K562 (cell line): ENCODE measurements around the gene ARHGAP26. TPM values are rescaled to one million over a fixed set of nuclear protein-coding genes. Genes with fewer than 3 reads are reported as not detected.

Source experiments
- ATAC-seq: fragments of 200-7000 bp; cut with Tn5 transposase; 3 replicates; pipeline ENCODE4 v1.9.1; 2020; ENCODE audit warnings: moderate library complexity
- BruUV-seq: library from RNA; stranded (reverse); fragments of 400-500 nt; replicated peaks from 2 replicates; lab custom pipeline; 2021; lab: Mats Ljungman, UMichigan
- CTCF ChIA-PET: fragments of 300-600 bp; formaldehyde crosslinking; extraction: SDS; loops from one replicate; lab custom pipeline; 2021; ENCODE audit warnings: low intra/inter-chr PET ratio; lab: Yijun Ruan, JAX
- POLR2A ChIA-PET: fragments of 300-600, 350-650 bp; sonication (Branson Sonifier 250); formaldehyde crosslinking; extraction: SDS; loops from one replicate; lab custom pipeline; 2021; ENCODE audit warnings: antibody characterized with exemption, inconsistent platforms; lab: Yijun Ruan, JAX
- DNase-seq, 4 experiments: peaks; one replicate each; pipeline versions ENCODE4 v3.0.0 to v3.0.0-alpha.2; 2011 to 2018; ENCODE audit warnings: low spot score in 3 of 4, mixed read lengths in 3 of 4; ENCODE audit errors: extremely low read depth in 1 of 4
- FAIRE-seq: peaks from 2 replicates; lab custom pipeline; 2011; peaks lifted over from hg19 to GRCh38; lab: Jason Lieb, UNC
- H2AFZ ChIP-seq: 2 replicates; pipeline ENCODE4 v1.6.0; 2011; ENCODE audit warnings: low read depth, low read length, control low read depth, inconsistent platforms
- H3K27ac ChIP-seq: fragments of 200-600 bp; 3 replicates; pipeline ENCODE4 v1.8.0; 2011; ENCODE audit warnings: low read depth, mild to moderate bottlenecking, control low read depth, inconsistent platforms, low read length, moderate library complexity, mixed read lengths; ENCODE audit errors: extremely low read depth
- H3K27me3 ChIP-seq, 2 experiments: fragments of 300-600 bp in 1 of 2; 2 replicates in 1 of 2; 3 replicates in 1 of 2; pipeline versions ENCODE4 v1.6.0 to v1.8.0; 2011; ENCODE audit warnings: inconsistent platforms in 2 of 2, low read length in 2 of 2, mild to moderate bottlenecking in 1 of 2, mixed read lengths in 1 of 2, moderate library complexity in 1 of 2; ENCODE audit not compliant: control insufficient read depth in 2 of 2, insufficient read depth in 2 of 2
- H3K36me3 ChIP-seq: fragments of 300-600 bp; 3 replicates; pipeline ENCODE4 v1.8.0; 2011; ENCODE audit warnings: mild to moderate bottlenecking, low read length, inconsistent platforms; ENCODE audit not compliant: control insufficient read depth, insufficient read depth
- H3K4me1 ChIP-seq, 2 experiments: fragments of 200-600 bp in 1 of 2; replicated peaks in 1 of 2; 2 replicates in 1 of 2; 3 replicates in 1 of 2; pipeline versions ENCODE4 v1.5.1 to v1.8.0; 2011; ENCODE audit warnings: inconsistent platforms in 2 of 2, low read length in 2 of 2, mild to moderate bottlenecking in 1 of 2, mixed read lengths in 1 of 2, moderate library complexity in 1 of 2; ENCODE audit not compliant: control insufficient read depth in 2 of 2, insufficient read depth in 2 of 2
- H3K4me2 ChIP-seq: 2 replicates; pipeline ENCODE4 v1.6.1; 2011; ENCODE audit warnings: low read length, control low read depth, inconsistent platforms, mixed read lengths; ENCODE audit not compliant: insufficient read depth
- H3K4me3 ChIP-seq: fragments of 200-600 bp; sonication (generic), shearing (Covaris generic); 2 replicates; pipeline ENCODE4 v1.5.1; 2016; ENCODE audit warnings: control low read depth, inconsistent platforms
- H3K79me2 ChIP-seq: fragments of 200-600 bp; 3 replicates; pipeline ENCODE4 v1.8.0; 2011; ENCODE audit warnings: low read length, inconsistent platforms; ENCODE audit not compliant: control insufficient read depth, insufficient read depth
- H3K9ac ChIP-seq, 2 experiments: 2 replicates each; pipeline versions ENCODE4 v1.6.0 to v1.6.1; 2011; ENCODE audit warnings: low read depth in 2 of 2, low read length in 2 of 2, control low read depth in 1 of 2, inconsistent platforms in 1 of 2, mild to moderate bottlenecking in 1 of 2, mixed read lengths in 1 of 2; ENCODE audit not compliant: insufficient read depth in 1 of 2
- H3K9me1 ChIP-seq: one replicate; pipeline ENCODE4 v1.6.0; 2011; ENCODE audit warnings: inconsistent platforms, mild to moderate bottlenecking, low read length, moderate library complexity; ENCODE audit not compliant: control insufficient read depth, insufficient read depth
- H3K9me3 ChIP-seq: replicated peaks from 2 replicates; pipeline ENCODE4 v1.5.1; 2011; ENCODE audit warnings: low read depth, low read length, inconsistent platforms; ENCODE audit not compliant: control insufficient read depth, insufficient read depth
- H4K20me1 ChIP-seq: replicated peaks from 2 replicates; pipeline ENCODE4 v1.6.1; 2011; ENCODE audit warnings: low read length, inconsistent platforms, mixed read lengths; ENCODE audit not compliant: control insufficient read depth, insufficient read depth
- HIVEP1 ChIP-seq: fragments of 250-450 bp; sonication (Bioruptor Pico); IDR thresholded peaks from 2 replicates; pipeline ENCODE4 v1.4.0; 2020; ENCODE audit warnings: mild to moderate bottlenecking
- KLF16 ChIP-seq: IDR thresholded peaks from 2 replicates; pipeline ENCODE4 v1.6.1; 2016; ENCODE audit warnings: antibody characterized with exemption
- MEIS2 ChIP-seq: fragments of 450-650 bp; IDR thresholded peaks from 2 replicates; pipeline ENCODE4 v1.6.1; 2014; ENCODE audit warnings: mild to moderate bottlenecking; ENCODE audit not compliant: partially characterized antibody
- NFXL1 ChIP-seq: fragments of 450-650 bp; formaldehyde crosslinking; IDR thresholded peaks from 2 replicates; pipeline ENCODE4 v1.4.0; 2021; ENCODE audit warnings: mild to moderate bottlenecking
- RFX5 ChIP-seq: IDR thresholded peaks from 2 replicates; pipeline ENCODE4 v1.6.1; 2011; ENCODE audit warnings: low read depth, mild to moderate bottlenecking, improper control_type of control experiment, low read length
- SREBF1 ChIP-seq: fragments of 150-350 bp; IDR thresholded peaks from 2 replicates; pipeline ENCODE4 v1.6.1; 2014; ENCODE audit warnings: antibody characterized with exemption, low read depth, low read length, borderline replicate concordance
- TCF7L2 ChIP-seq: fragments of 150-350 bp; IDR thresholded peaks from 2 replicates; pipeline ENCODE4 v1.6.1; 2016; ENCODE audit warnings: low read depth, mild to moderate bottlenecking, low read length, moderate library complexity
- WGBS: fragments of 100-300 bp; shearing (Covaris generic); methylation state at CpG from one replicate; pipeline ENCODE4 v1.1.6; 2016; ENCODE audit warnings: low coverage, mixed read lengths; ENCODE audit not compliant: insufficient coverage; ENCODE audit errors: missing lambda C conversion rate; 5-methylcytosine and 5-hydroxymethylcytosine counted together
- in situ Hi-C: fragments of 300-500 bp; cut with MboI; formaldehyde crosslinking; loops from 4 replicates; pipeline ENCODE4 v1.15.0; 2018; ENCODE audit warnings: inconsistent platforms, mixed read lengths
- intact Hi-C: fragments of 100-400 bp; cut with micrococcal nuclease; formaldehyde crosslinking; loops from 2 replicates; pipeline ENCODE4 v1.14.2; 2022
- polyA plus RNA-seq, 8 experiments: library from polyadenylated mRNA; depleted of rRNA in 4 of 8; stranded (reverse) in 5 of 8; unstranded in 3 of 8; fragments of >200 nt; fragmentation: Nextera tagmentation in 2 of 8; fragmentation: Illumina TruSeq in 1 of 8; extraction: Ambion mirVana in 2 of 8; extraction: Trizol in 1 of 8; gene quantifications; 2 replicates each; pipeline versions ENCODE4 v1.2.1 to v1.2.3, GENCODE V29; 2011 to 2014; ENCODE audit warnings: inconsistent platforms in 1 of 8, missing spikeins in 1 of 8
- total RNA-seq, 7 experiments: library from RNA; depleted of rRNA in 6 of 7; stranded (reverse); fragments of >200 nt in 6 of 7; fragmentation: Illumina TruSeq in 2 of 7; extraction: Trizol in 2 of 7; gene quantifications; 2 replicates each; pipeline versions ENCODE4 v1.2.1 to v1.2.3, GENCODE V29; 2011 to 2021; ENCODE audit warnings: low replicate concordance in 1 of 7
- TF ChIP-seq, protein P1 (sequence below), 2 experiments: fragments of 450-650 bp in 1 of 2; IDR thresholded peaks; 2 replicates each; pipeline ENCODE4 v1.6.1; 2011 to 2017; ENCODE audit warnings: low read depth in 2 of 2, antibody characterized with exemption in 1 of 2, borderline replicate concordance in 1 of 2, low read length in 1 of 2, mild to moderate bottlenecking in 1 of 2, mixed read lengths in 1 of 2; ENCODE audit not compliant: control insufficient read depth in 1 of 2
- TF ChIP-seq, protein P2 (sequence below): sonication (generic); formaldehyde crosslinking; IDR thresholded peaks from 2 replicates; pipeline ENCODE4 v1.8.0; 2023; ENCODE audit warnings: mild to moderate bottlenecking, missing genetic modification reagents
- TF ChIP-seq, protein P3 (sequence below): fragments of 250-450 bp; sonication (Bioruptor Pico); IDR thresholded peaks from 2 replicates; pipeline ENCODE4 v1.4.0; 2020
- TF ChIP-seq, protein P4 (sequence below), 2 experiments: fragments of 450-650 bp; IDR thresholded peaks; 2 replicates each; pipeline ENCODE4 v1.6.1; 2016

Gene ARHGAP26
- total and polyA plus RNA-seq, 9 of the 15 experiments (the other 6 are each of a cell fraction or from before 2014, with no cell fraction given): 0.13 to 1.1 (median 0.55) TPM

DNA sequence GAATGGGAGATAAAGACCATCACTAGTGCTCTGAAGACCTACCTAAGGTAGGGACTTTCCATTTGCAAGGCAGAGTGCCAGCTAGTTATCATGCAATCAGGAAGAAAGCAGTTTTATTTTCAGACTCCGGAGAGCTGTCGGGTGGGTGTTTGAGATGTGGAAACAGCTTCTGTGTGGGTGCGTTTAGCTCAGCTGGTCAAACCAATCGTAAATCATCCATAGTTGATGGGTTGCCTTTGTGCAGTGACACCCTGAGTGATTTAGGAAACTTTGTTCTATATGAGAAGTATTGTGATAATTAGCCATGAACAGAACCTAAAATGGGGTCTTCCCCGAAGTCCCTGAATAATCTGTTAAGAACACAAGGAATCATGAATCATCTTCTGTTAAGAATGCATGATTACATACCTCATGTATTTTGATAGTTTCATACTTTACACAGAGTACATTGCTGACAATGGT, 284.3 kb downstream of the ARHGAP26 start:
- H3K9ac ChIP-seq: no peak overlapping the region
- no peaks in the 10 kb centered on the region for H3K9me1 ChIP-seq
- FAIRE-seq (peak; percentile 59), DNase-seq (peak in 1 of 4 experiments; percentile 29), ATAC-seq (no peak)
- CTCF ChIA-PET: no interaction called here
- H3K4me2 ChIP-seq: no peak overlapping the region
- no peak overlapping the region for H2AFZ ChIP-seq
- H3K27ac ChIP-seq: no peak overlapping the region
- no peaks in the 10 kb centered on the region for H3K79me2 ChIP-seq
- WGBS: 0% methylated on average over 5 of the region's 5 CpGs
- H3K4me1 ChIP-seq: peaks cover 0 to 24% of the 10 kb centered on the region in 2 experiments; a peak in 3 of 5 replicates
- H3K36me3 ChIP-seq: no peaks in the 10 kb centered on the region
- BruUV-seq: no TSS peak
- POLR2A ChIA-PET: no interaction called here
- intact Hi-C loops (no loop called here), in situ Hi-C loops (no loop called here)
- peaks cover 2 to 4% of the 10 kb centered on the region in 2 experiments; a peak in 1 of 5 replicates for H3K27me3 ChIP-seq
- H3K4me3 ChIP-seq: no peak overlapping the region
- H3K9me3 ChIP-seq: no peaks in the 10 kb centered on the region
- no peaks in the 10 kb centered on the region for H4K20me1 ChIP-seq
- TF ChIP-seq NFXL1 (CRISPR knock-in tag): no peak
- TF ChIP-seq TCF7L2: no peak
- no peak for TF ChIP-seq HIVEP1 (CRISPR knock-in tag)
- TF ChIP-seq, protein P1, sequence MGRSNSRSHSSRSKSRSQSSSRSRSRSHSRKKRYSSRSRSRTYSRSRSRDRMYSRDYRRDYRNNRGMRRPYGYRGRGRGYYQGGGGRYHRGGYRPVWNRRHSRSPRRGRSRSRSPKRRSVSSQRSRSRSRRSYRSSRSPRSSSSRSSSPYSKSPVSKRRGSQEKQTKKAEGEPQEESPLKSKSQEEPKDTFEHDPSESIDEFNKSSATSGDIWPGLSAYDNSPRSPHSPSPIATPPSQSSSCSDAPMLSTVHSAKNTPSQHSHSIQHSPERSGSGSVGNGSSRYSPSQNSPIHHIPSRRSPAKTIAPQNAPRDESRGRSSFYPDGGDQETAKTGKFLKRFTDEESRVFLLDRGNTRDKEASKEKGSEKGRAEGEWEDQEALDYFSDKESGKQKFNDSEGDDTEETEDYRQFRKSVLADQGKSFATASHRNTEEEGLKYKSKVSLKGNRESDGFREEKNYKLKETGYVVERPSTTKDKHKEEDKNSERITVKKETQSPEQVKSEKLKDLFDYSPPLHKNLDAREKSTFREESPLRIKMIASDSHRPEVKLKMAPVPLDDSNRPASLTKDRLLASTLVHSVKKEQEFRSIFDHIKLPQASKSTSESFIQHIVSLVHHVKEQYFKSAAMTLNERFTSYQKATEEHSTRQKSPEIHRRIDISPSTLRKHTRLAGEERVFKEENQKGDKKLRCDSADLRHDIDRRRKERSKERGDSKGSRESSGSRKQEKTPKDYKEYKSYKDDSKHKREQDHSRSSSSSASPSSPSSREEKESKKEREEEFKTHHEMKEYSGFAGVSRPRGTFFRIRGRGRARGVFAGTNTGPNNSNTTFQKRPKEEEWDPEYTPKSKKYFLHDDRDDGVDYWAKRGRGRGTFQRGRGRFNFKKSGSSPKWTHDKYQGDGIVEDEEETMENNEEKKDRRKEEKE (IDR thresholded peaks at IDR 0.05; ENCODE audit: borderline replicate concordance in 1 of 2, control insufficient read depth in 1 of 2, low read depth in 2 of 2, low read length in 1 of 2): no peak
- peak; percentile 90 for TF ChIP-seq MEIS2
- no peak for TF ChIP-seq SREBF1
- TF ChIP-seq KLF16: no peak
- TF ChIP-seq, protein P2, sequence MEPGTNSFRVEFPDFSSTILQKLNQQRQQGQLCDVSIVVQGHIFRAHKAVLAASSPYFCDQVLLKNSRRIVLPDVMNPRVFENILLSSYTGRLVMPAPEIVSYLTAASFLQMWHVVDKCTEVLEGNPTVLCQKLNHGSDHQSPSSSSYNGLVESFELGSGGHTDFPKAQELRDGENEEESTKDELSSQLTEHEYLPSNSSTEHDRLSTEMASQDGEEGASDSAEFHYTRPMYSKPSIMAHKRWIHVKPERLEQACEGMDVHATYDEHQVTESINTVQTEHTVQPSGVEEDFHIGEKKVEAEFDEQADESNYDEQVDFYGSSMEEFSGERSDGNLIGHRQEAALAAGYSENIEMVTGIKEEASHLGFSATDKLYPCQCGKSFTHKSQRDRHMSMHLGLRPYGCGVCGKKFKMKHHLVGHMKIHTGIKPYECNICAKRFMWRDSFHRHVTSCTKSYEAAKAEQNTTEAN (CRISPR knock-in tag): no peak
- TF ChIP-seq, protein P3, sequence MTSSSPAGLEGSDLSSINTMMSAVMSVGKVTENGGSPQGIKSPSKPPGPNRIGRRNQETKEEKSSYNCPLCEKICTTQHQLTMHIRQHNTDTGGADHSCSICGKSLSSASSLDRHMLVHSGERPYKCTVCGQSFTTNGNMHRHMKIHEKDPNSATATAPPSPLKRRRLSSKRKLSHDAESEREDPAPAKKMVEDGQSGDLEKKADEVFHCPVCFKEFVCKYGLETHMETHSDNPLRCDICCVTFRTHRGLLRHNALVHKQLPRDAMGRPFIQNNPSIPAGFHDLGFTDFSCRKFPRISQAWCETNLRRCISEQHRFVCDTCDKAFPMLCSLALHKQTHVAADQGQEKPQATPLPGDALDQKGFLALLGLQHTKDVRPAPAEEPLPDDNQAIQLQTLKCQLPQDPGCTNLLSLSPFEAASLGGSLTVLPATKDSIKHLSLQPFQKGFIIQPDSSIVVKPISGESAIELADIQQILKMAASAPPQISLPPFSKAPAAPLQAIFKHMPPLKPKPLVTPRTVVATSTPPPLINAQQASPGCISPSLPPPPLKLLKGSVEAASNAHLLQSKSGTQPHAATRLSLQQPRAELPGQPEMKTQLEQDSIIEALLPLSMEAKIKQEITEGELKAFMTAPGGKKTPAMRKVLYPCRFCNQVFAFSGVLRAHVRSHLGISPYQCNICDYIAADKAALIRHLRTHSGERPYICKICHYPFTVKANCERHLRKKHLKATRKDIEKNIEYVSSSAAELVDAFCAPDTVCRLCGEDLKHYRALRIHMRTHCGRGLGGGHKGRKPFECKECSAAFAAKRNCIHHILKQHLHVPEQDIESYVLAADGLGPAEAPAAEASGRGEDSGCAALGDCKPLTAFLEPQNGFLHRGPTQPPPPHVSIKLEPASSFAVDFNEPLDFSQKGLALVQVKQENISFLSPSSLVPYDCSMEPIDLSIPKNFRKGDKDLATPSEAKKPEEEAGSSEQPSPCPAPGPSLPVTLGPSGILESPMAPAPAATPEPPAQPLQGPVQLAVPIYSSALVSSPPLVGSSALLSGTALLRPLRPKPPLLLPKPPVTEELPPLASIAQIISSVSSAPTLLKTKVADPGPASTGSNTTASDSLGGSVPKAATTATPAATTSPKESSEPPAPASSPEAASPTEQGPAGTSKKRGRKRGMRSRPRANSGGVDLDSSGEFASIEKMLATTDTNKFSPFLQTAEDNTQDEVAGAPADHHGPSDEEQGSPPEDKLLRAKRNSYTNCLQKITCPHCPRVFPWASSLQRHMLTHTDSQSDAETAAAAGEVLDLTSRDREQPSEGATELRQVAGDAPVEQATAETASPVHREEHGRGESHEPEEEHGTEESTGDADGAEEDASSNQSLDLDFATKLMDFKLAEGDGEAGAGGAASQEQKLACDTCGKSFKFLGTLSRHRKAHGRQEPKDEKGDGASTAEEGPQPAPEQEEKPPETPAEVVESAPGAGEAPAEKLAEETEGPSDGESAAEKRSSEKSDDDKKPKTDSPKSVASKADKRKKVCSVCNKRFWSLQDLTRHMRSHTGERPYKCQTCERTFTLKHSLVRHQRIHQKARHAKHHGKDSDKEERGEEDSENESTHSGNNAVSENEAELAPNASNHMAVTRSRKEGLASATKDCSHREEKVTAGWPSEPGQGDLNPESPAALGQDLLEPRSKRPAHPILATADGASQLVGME (CRISPR knock-in tag): no peak
- TF ChIP-seq, protein P4, sequence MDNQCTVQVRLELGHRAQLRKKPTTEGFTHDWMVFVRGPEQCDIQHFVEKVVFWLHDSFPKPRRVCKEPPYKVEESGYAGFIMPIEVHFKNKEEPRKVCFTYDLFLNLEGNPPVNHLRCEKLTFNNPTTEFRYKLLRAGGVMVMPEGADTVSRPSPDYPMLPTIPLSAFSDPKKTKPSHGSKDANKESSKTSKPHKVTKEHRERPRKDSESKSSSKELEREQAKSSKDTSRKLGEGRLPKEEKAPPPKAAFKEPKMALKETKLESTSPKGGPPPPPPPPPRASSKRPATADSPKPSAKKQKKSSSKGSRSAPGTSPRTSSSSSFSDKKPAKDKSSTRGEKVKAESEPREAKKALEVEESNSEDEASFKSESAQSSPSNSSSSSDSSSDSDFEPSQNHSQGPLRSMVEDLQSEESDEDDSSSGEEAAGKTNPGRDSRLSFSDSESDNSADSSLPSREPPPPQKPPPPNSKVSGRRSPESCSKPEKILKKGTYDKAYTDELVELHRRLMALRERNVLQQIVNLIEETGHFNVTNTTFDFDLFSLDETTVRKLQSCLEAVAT (IDR thresholded peaks at IDR 0.05): no peak
- TF ChIP-seq RFX5: no peak
